ENCODE results near the gene TTLL7. TPM values are rescaled to one million over a fixed set of nuclear protein-coding genes. Genes with fewer than 3 reads are reported as not detected.

The TTLL7 gene
- total and polyA plus RNA-seq, 9 of the 15 experiments (the other 6 are each of a cell fraction or from before 2014, with no cell fraction given), result 0.63 to 2.6 (median 1.7) TPM

DNA sequence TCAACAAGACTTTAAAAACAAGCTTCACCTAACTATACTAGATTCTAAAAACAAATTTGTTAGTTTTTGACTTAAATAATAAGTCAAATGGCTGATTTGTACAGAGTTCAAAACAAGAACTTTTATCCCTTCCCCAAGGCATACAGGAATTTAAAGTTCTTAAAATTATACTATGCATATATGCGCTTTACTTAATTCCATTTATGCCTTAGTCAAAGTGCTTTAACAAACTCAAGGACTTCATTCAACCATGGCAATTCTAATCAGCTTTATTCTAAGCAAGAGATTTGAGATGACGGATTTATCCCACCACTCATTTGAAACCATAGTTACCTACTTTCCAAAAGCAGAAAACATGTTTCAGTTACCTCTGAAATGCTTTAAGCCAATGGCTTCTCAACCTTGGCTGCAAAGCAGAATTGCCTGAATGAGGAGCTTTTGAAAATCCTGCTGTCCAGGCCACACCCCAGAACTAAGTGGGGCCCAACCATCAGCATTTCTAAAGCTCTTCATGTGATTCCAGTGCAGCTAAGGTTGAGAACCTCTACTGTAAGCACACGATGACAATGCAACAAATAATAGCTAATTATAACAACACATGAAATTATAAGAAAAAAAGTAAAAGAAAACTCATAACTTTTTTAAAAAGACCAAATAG, 44.6 kb downstream of the TTLL7 start:
- no peaks in the 10 kb centered on the region for H3K27me3 ChIP-seq (ENCODE audit: control insufficient read depth in 2 of 2, insufficient read depth in 2 of 2, low read length in 2 of 2)
- ATAC-seq (peak; percentile 36; the same call in 1 of the 3 replicates), DNase-seq (ENCODE audit: extremely low read depth in 1 of 4, low spot score in 3 of 4) (no peak), FAIRE-seq (peak; percentile 56)
- intact Hi-C loops (cut with micrococcal nuclease) (no loop called here), in situ Hi-C loops (cut with MboI) (no loop called here)
- H3K27ac ChIP-seq (ENCODE audit: extremely low read depth, low read depth, low read length), result no peak overlapping the region
- BruUV-seq (replicated peaks), result no TSS peak
- peak overlapping the region; percentile 53; the same call in 1 of the 2 replicates for H2AFZ ChIP-seq (ENCODE audit: low read depth, low read length)
- no peaks in the 10 kb centered on the region for H3K9me1 ChIP-seq (ENCODE audit: control insufficient read depth, insufficient read depth, low read length)
- POLR2A ChIA-PET, result no interaction called here
- no peaks in the 10 kb centered on the region for H4K20me1 ChIP-seq (replicated peaks; ENCODE audit: control insufficient read depth, insufficient read depth, low read length)
- CTCF ChIA-PET (ENCODE audit: low intra/inter-chr PET ratio), result no interaction called here
- H3K9ac ChIP-seq (ENCODE audit: insufficient read depth in 1 of 2, low read depth in 2 of 2, low read length in 2 of 2), result no peak overlapping the region
- TF ChIP-seq KAT2B (IDR thresholded peaks at IDR 0.05; ENCODE audit: low read depth, low read length) (no peak), TOE1 (IDR thresholded peaks at IDR 0.05; ENCODE audit: borderline replicate concordance) (no peak), TOE1 (CRISPR knock-in tag; IDR thresholded peaks at IDR 0.05; ENCODE audit: borderline replicate concordance, low read depth) (no peak), ZNF165 (CRISPR knock-in tag; IDR thresholded peaks at IDR 0.05; ENCODE audit: borderline replicate concordance) (no peak), MAFG (tag; conservative IDR thresholded peaks at IDR 0.05) (peak; percentile 35), MTA3 (IDR thresholded peaks at IDR 0.05; ENCODE audit: borderline replicate concordance) (no peak)
- H3K79me2 ChIP-seq (ENCODE audit: control insufficient read depth, insufficient read depth, low read length), result no peaks in the 10 kb centered on the region
- WGBS (ENCODE audit: insufficient coverage, low coverage, missing lambda C conversion rate), result 37% methylated on average over 3 of the region's 3 CpGs
- no peak overlapping the region for H3K4me3 ChIP-seq
- no peak overlapping the region for H3K4me2 ChIP-seq (ENCODE audit: insufficient read depth, low read length)
- H3K4me1 ChIP-seq (replicated peaks in 1 of 2; ENCODE audit: control insufficient read depth in 2 of 2, insufficient read depth in 2 of 2, low read length in 2 of 2), result no peaks in the 10 kb centered on the region
- no peaks in the 10 kb centered on the region for H3K9me3 ChIP-seq (replicated peaks; ENCODE audit: control insufficient read depth, insufficient read depth, low read depth, low read length)
- no peaks in the 10 kb centered on the region for H3K36me3 ChIP-seq (ENCODE audit: control insufficient read depth, insufficient read depth, low read length)
